22Rv1 (cell line): ENCODE results near the gene PCNX1.

Experiments used
- H3K27ac ChIP-seq: fragments of 450-650 bp; 2 replicates; pipeline ENCODE4 v1.5.1; 2017
- ZFX ChIP-seq: fragments of 450-650 bp; IDR thresholded peaks from 2 replicates; pipeline ENCODE4 v1.6.1; 2017; ENCODE audit warnings: antibody characterized with exemption, borderline replicate concordance
- TF ChIP-seq, protein P1 (sequence below): fragments of 450-650 bp; IDR thresholded peaks from 2 replicates; pipeline ENCODE4 v1.5.1; 2017; ENCODE audit warnings: mild to moderate bottlenecking

PCNX1 gene

GRCh38 chr14:71108398-71109119 lies 201.3 kb downstream of the PCNX1 start:
- TF ChIP-seq, protein P1, sequence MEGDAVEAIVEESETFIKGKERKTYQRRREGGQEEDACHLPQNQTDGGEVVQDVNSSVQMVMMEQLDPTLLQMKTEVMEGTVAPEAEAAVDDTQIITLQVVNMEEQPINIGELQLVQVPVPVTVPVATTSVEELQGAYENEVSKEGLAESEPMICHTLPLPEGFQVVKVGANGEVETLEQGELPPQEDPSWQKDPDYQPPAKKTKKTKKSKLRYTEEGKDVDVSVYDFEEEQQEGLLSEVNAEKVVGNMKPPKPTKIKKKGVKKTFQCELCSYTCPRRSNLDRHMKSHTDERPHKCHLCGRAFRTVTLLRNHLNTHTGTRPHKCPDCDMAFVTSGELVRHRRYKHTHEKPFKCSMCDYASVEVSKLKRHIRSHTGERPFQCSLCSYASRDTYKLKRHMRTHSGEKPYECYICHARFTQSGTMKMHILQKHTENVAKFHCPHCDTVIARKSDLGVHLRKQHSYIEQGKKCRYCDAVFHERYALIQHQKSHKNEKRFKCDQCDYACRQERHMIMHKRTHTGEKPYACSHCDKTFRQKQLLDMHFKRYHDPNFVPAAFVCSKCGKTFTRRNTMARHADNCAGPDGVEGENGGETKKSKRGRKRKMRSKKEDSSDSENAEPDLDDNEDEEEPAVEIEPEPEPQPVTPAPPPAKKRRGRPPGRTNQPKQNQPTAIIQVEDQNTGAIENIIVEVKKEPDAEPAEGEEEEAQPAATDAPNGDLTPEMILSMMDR = no peak
- no peak for TF ChIP-seq ZFX
- no peak overlapping the region for H3K27ac ChIP-seq

DNA sequence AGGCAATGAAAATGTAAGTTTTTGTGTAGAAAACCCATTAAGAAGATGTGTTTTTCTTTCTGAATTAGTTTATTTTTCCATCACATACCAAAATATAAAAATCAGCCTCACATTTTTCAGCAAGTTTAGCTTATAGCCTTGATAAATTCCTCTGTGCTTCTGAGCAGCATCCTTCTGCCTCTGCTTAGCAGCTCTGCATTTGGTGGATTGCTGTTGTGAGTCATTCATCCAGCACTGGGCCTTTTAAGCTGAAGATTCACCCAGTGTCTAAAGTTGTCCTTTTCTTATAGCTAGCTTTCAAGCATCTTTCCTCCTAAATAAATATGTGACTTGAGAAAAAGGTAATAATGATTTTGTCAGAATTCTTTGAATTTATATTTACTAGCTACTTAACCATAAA lies 206.1 kb downstream of the PCNX1 start:
- TF ChIP-seq ZFX = no peak
- TF ChIP-seq, protein P1 = no peak
- H3K27ac ChIP-seq = no peak overlapping the region

DNA sequence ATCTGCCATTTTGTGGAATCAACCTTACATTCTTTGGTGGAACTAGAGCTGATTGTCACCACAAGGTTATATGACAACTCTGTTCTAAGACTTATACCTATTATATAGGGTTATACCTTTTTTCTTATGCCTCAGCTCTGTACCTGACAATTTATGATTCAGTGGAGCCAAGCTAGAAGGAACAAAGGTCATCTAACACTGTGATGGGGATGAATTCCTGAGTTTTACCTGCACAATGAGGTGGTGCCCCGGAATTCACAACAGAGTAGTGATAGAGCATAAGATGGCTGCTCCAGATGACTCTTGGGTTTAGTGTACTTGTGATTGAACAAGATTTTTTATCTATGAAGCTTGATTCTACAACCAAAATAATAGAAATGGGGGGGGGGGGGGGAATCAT lies 207.3 kb downstream of the PCNX1 start:
- H3K27ac ChIP-seq = no peak overlapping the region
- TF ChIP-seq ZFX = no peak
- TF ChIP-seq, protein P1 = no peak

GRCh38 chr14:71115306-71115705 lies 208.0 kb downstream of the PCNX1 start:
- H3K27ac ChIP-seq = no peak overlapping the region
- TF ChIP-seq, protein P1 = no peak
- TF ChIP-seq ZFX = no peak

GRCh38 chr14:71115821-71116567 lies 208.7 kb downstream of the PCNX1 start:
- no peak for TF ChIP-seq ZFX
- TF ChIP-seq, protein P1 = no peak
- H3K27ac ChIP-seq = no peak overlapping the region

DNA sequence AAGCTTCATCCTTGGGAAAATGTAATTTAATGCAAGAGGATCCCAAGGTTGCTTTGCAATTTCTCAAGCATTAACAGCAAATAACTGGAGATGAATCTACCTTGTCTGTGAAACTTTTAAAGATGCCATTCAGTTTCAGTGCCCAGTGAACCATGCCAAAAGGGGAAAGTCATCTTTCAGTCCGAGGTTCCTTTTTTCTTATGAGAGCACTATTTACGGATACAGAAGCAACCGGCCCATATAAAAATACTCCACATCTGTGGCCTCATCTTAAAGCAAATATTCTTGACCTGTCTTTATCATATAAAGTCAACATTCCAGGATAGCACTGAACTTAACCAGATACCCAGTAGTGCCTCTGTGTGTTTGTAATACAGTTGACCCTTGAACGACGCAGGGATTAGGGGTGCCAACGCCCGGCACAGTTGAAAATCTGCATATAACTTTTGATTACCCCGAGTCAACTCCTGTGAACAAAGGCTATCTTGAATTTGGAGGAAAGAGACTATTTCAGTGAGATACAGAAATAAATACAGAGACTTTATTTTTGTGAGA lies 209.4 kb downstream of the PCNX1 start:
- no peak overlapping the region for H3K27ac ChIP-seq
- no peak for TF ChIP-seq ZFX
- TF ChIP-seq, protein P1 = no peak
